ENCODE measurements around the gene HS6ST3. TPM values are rescaled to one million over a fixed set of nuclear protein-coding genes. Genes with fewer than 3 reads are reported as not detected.

The HS6ST3 gene
- total and polyA plus RNA-seq, 8 donors: 0.03 to 0.15 (median 0.10) TPM

GRCh38 chr13:96238241-96238640 lies 148.3 kb downstream of the HS6ST3 start:
- Histone ChIP-seq H3K27ac (no peak overlapping the region), H3K36me3 (no peaks in the 10 kb centered on the region), H3K4me3 (no peak overlapping the region), H3K9me3 (no peaks in the 10 kb centered on the region), H3K27me3 (no peaks in the 10 kb centered on the region), H3K4me1 (no peaks in the 10 kb centered on the region)
- intact Hi-C loops (cut with DNase I): no loop called here
- ATAC-seq (no peak), DNase-seq (no peak)
- TF ChIP-seq, protein P1, sequence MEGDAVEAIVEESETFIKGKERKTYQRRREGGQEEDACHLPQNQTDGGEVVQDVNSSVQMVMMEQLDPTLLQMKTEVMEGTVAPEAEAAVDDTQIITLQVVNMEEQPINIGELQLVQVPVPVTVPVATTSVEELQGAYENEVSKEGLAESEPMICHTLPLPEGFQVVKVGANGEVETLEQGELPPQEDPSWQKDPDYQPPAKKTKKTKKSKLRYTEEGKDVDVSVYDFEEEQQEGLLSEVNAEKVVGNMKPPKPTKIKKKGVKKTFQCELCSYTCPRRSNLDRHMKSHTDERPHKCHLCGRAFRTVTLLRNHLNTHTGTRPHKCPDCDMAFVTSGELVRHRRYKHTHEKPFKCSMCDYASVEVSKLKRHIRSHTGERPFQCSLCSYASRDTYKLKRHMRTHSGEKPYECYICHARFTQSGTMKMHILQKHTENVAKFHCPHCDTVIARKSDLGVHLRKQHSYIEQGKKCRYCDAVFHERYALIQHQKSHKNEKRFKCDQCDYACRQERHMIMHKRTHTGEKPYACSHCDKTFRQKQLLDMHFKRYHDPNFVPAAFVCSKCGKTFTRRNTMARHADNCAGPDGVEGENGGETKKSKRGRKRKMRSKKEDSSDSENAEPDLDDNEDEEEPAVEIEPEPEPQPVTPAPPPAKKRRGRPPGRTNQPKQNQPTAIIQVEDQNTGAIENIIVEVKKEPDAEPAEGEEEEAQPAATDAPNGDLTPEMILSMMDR (IDR thresholded peaks at IDR 0.05): no peak

GRCh38 chr13:96238861-96239260 lies 149.0 kb downstream of the HS6ST3 start:
- Histone ChIP-seq H3K4me1 (no peaks in the 10 kb centered on the region), H3K4me3 (no peak overlapping the region), H3K27me3 (no peaks in the 10 kb centered on the region), H3K27ac (no peak overlapping the region), H3K36me3 (no peaks in the 10 kb centered on the region), H3K9me3 (no peaks in the 10 kb centered on the region)
- ATAC-seq: no peak
- TF ChIP-seq, protein P1 (IDR thresholded peaks at IDR 0.05): no peak
- no peak for DNase-seq
- intact Hi-C loops (cut with DNase I): no loop called here

DNA sequence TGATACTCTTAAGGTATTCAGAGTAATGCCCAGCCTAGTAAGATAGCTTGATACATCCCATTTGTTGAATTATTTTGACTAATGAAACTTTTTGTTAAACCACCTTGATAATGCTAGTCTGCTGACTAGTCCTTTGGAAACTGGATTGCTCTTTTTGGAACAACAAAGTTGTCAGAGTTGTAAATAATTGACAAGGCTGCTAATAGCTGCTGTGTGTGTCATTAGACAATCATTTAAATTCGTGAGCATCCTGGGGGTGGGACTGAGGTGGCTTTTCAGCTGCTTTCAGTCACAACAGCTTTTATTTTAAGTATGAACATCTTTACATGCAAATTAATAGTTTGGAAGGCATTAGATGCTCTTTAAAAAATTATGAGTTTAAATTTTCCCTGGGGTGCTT lies 153.5 kb downstream of the HS6ST3 start:
- no peak overlapping the region for H3K4me3 ChIP-seq
- no peak for ATAC-seq
- H3K36me3 ChIP-seq: no peaks in the 10 kb centered on the region
- no peaks in the 10 kb centered on the region for H3K9me3 ChIP-seq
- no peaks in the 10 kb centered on the region for H3K4me1 ChIP-seq
- TF ChIP-seq, protein P1 (IDR thresholded peaks at IDR 0.05): no peak
- no peak overlapping the region for H3K27ac ChIP-seq
- intact Hi-C loops (cut with DNase I): no loop called here
- DNase-seq: no peak
- H3K27me3 ChIP-seq: no peaks in the 10 kb centered on the region

DNA sequence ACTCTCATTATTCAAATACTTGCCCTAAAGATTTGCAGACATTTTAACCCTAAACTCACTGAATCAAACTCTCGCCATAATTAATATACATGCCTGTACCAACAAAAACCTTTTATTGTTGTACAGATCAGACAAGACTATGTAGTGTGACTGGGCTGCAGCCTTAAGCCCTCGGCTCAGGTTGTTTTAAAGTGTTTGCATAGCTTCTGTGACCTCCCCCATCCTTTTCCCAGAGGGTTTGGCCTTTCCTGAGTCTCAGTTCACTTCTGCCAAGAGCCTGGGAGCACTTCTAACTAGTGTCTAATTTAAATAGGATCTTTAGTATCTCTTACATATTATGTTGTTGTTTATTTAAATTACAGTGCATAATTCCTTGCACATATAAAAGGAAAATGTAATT lies 158.2 kb downstream of the HS6ST3 start:
- Histone ChIP-seq H3K36me3 (no peaks in the 10 kb centered on the region), H3K4me3 (no peak overlapping the region), H3K4me1 (no peaks in the 10 kb centered on the region), H3K9me3 (peaks cover 0 to 12% of the 10 kb centered on the region in 2 donors), H3K27ac (no peak overlapping the region), H3K27me3 (no peaks in the 10 kb centered on the region)
- ATAC-seq (peak; percentile 40), DNase-seq (no peak)
- TF ChIP-seq, protein P1 (IDR thresholded peaks at IDR 0.05): no peak
- intact Hi-C loops (cut with DNase I): no loop called here

DNA sequence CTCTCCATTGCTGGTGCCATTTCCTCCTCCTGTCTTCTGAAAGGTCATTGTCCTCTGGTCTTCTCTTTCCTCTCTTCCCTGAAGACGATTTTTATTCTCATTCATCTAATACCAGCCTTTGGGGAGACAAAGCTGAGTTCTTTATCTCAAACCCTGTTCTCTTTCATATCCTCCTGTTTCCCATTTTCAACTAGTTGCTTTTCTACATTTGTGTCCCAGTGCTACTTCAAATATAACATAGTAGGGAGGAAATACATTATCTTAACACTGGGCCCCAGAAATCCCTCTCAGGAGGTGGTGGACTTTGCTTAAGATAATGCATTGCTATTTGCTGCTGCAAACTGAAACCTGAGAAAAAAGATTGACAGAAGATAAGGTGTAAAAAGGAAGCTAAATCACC lies 159.1 kb downstream of the HS6ST3 start:
- no peak for ATAC-seq

More for the DNA sequence above, 159.1 kb downstream of the HS6ST3 start:
- H3K27me3 ChIP-seq: no peaks in the 10 kb centered on the region
- H3K36me3 ChIP-seq: no peaks in the 10 kb centered on the region
- TF ChIP-seq, protein P1 (IDR thresholded peaks at IDR 0.05): no peak
- intact Hi-C loops (cut with DNase I): no loop called here
- peaks cover 0 to 13% of the 10 kb centered on the region in 2 donors for H3K9me3 ChIP-seq
- no peak overlapping the region for H3K4me3 ChIP-seq
- H3K4me1 ChIP-seq: no peaks in the 10 kb centered on the region
- no peak for DNase-seq
- no peak overlapping the region for H3K27ac ChIP-seq
